Glutamatergic neuron (in vitro differentiated cells): ENCODE measurements around the gene APOL1. TPM values are rescaled to one million over a fixed set of nuclear protein-coding genes. Genes with fewer than 3 reads are reported as not detected.

Experiments used
- DNase-seq: peaks from one replicate; pipeline ENCODE4 v3.0.0; 2022
- H3K27ac Mint-ChIP-seq: one replicate; pipeline ENCODE4 v1.8.0; 2020; ENCODE audit warnings: mild to moderate bottlenecking, mixed read lengths, inconsistent platforms; ENCODE audit not compliant: unreplicated experiment
- H3K27me3 Mint-ChIP-seq: one replicate; pipeline ENCODE4 v1.8.0; 2020; ENCODE audit warnings: mild to moderate bottlenecking, moderate library complexity, mixed read lengths, inconsistent platforms; ENCODE audit not compliant: unreplicated experiment
- H3K36me3 Mint-ChIP-seq: one replicate; pipeline ENCODE4 v1.8.0; 2020; ENCODE audit warnings: mild to moderate bottlenecking, mixed read lengths, inconsistent platforms; ENCODE audit not compliant: unreplicated experiment
- H3K4me1 Mint-ChIP-seq: one replicate; pipeline ENCODE4 v1.8.0; 2020; ENCODE audit warnings: mild to moderate bottlenecking, low read depth, mixed read lengths, inconsistent platforms; ENCODE audit not compliant: unreplicated experiment
- H3K4me3 Mint-ChIP-seq: one replicate; pipeline ENCODE4 v1.8.0; 2020; ENCODE audit warnings: mild to moderate bottlenecking, mixed read lengths, inconsistent platforms; ENCODE audit not compliant: unreplicated experiment
- H3K9me3 Mint-ChIP-seq: one replicate; pipeline ENCODE4 v1.8.0; 2020; ENCODE audit warnings: mild to moderate bottlenecking, moderate library complexity, mixed read lengths, inconsistent platforms; ENCODE audit not compliant: unreplicated experiment
- CTCF ChIP-seq: fragments of 200-600 bp; sonication (generic); IDR thresholded peaks from one replicate; pipeline ENCODE4 v1.5.0; 2021; ENCODE audit not compliant: partially characterized antibody, unreplicated experiment
- total RNA-seq: library from RNA; stranded (reverse); fragmentation: NEBNext Ultra II Directional; extraction: Animal tissue kit (Norgen Biotek cat#: 25700); gene quantifications from one replicate; pipeline ENCODE4 v1.2.1, GENCODE V29; 2021; ENCODE audit not compliant: unreplicated experiment

APOL1 gene
- total RNA-seq, 1 donor from 2014 or later: not detected

- TF ChIP-seq CTCF: no peak
- Mint-ChIP-seq H3K27ac (no peak overlapping the region), H3K27me3 (no peaks in the 10 kb centered on the region)
Measured at GRCh38 chr22:36221799-36222751, 30.9 kb upstream of the APOL1 start.

GRCh38 chr22:36222887-36223450 lies 30.0 kb upstream of the APOL1 start:
- TF ChIP-seq CTCF: no peak
- Mint-ChIP-seq H3K4me3 (no peak overlapping the region), H3K36me3 (no peaks in the 10 kb centered on the region), H3K27me3 (no peaks in the 10 kb centered on the region), H3K4me1 (peaks cover 2% of the 10 kb centered on the region), H3K27ac (no peak overlapping the region), H3K9me3 (peaks cover 5% of the 10 kb centered on the region)
- no peak for DNase-seq

More at GRCh38 chr22:36221799-36222751, 30.9 kb upstream of the APOL1 start:
- no peaks in the 10 kb centered on the region for H3K36me3 Mint-ChIP-seq
- H3K4me1 Mint-ChIP-seq: peaks cover 2% of the 10 kb centered on the region
- peak; percentile 43 for DNase-seq
- H3K9me3 Mint-ChIP-seq: peaks cover 5% of the 10 kb centered on the region
- H3K4me3 Mint-ChIP-seq: no peak overlapping the region

- no peak for TF ChIP-seq CTCF
- Mint-ChIP-seq H3K4me1 (peaks cover 2% of the 10 kb centered on the region), H3K27me3 (no peaks in the 10 kb centered on the region), H3K27ac (no peak overlapping the region), H3K9me3 (peaks cover 5% of the 10 kb centered on the region), H3K36me3 (no peaks in the 10 kb centered on the region), H3K4me3 (no peak overlapping the region)
- DNase-seq: no peak
Measured at GRCh38 chr22:36223504-36223903, 29.4 kb upstream of the APOL1 start.

- no peak for TF ChIP-seq CTCF
- Mint-ChIP-seq H3K4me3 (no peak overlapping the region), H3K9me3 (peaks cover 5% of the 10 kb centered on the region), H3K4me1 (peaks cover 2% of the 10 kb centered on the region), H3K36me3 (no peaks in the 10 kb centered on the region), H3K27ac (no peak overlapping the region), H3K27me3 (no peaks in the 10 kb centered on the region)
- DNase-seq: no peak
Measured at GRCh38 chr22:36224245-36224644, 28.7 kb upstream of the APOL1 start.

- no peaks in the 10 kb centered on the region for H3K27me3 Mint-ChIP-seq
- no peak overlapping the region for H3K27ac Mint-ChIP-seq
- H3K4me1 Mint-ChIP-seq: peaks cover 2% of the 10 kb centered on the region
- no peak for TF ChIP-seq CTCF
- peaks cover 5% of the 10 kb centered on the region for H3K9me3 Mint-ChIP-seq
- no peaks in the 10 kb centered on the region for H3K36me3 Mint-ChIP-seq
- no peak for DNase-seq
- H3K4me3 Mint-ChIP-seq: no peak overlapping the region
Measured at GRCh38 chr22:36225333-36225922, 27.5 kb upstream of the APOL1 start.
